Activated CD4-positive, CD25-positive, alpha-beta regulatory T cell treated with anti-CD3 and anti-CD28 coated beads, Interleukin-2, amount 50 U/mL, for 24 hours (primary cell): ENCODE measurements around the gene PERM1.

Experiments used
- ATAC-seq, 2 donors: fragments of 150-1000 bp; cut with Tn5 transposase; one replicate each; pipeline ENCODE4 v1.10.0; 2021; ENCODE audit warnings: mild to moderate bottlenecking in 1 of 2, moderate library complexity in 1 of 2

The PERM1 gene

GRCh38 chr1:932776-933602 lies 48.9 kb downstream of the PERM1 start:
- no peak for ATAC-seq

GRCh38 chr1:932173-932510 lies 49.8 kb downstream of the PERM1 start:
- ATAC-seq: no peak

- ATAC-seq: no peak
Observed at GRCh38 chr1:931380-932172, 50.3 kb downstream of the PERM1 start.

- no peak for ATAC-seq
Observed at GRCh38 chr1:930633-931138, 51.2 kb downstream of the PERM1 start.

- ATAC-seq: no peak
Observed at GRCh38 chr1:929712-930632, 51.9 kb downstream of the PERM1 start.

GRCh38 chr1:928825-929661 lies 52.9 kb downstream of the PERM1 start:
- ATAC-seq: no peak

GRCh38 chr1:927748-928147 lies 54.1 kb downstream of the PERM1 start:
- ATAC-seq: no peak

GRCh38 chr1:927234-927633 lies 54.7 kb downstream of the PERM1 start:
- ATAC-seq: no peak

- no peak for ATAC-seq
Observed at GRCh38 chr1:925561-926421, 56.1 kb downstream of the PERM1 start.
